Subcutaneous adipose tissue (tissue), 4 donors: Measurements from ENCODE around the gene SAPCD2. TPM values are rescaled to one million over a fixed set of nuclear protein-coding genes. Genes with fewer than 3 reads are reported as not detected.

Experiments used
- total RNA-seq, 4 donors: library from RNA; depleted of rRNA; stranded (reverse); fragments of >200 nt; gene quantifications; one replicate each; pipeline ENCODE4 v1.1.0, GENCODE V29; 2016
- TF ChIP-seq, protein P1 (sequence below): fragments of 450-650 bp; IDR thresholded peaks from one replicate; pipeline ENCODE4 v1.5.1; 2016; ENCODE audit warnings: low read depth, mild to moderate bottlenecking, control low read depth, antibody characterized with exemption, moderate library complexity

The SAPCD2 gene
- total RNA-seq, 4 donors from 2014 or later = 0.19 to 0.66 (median 0.51) TPM; not detected in 1

DNA sequence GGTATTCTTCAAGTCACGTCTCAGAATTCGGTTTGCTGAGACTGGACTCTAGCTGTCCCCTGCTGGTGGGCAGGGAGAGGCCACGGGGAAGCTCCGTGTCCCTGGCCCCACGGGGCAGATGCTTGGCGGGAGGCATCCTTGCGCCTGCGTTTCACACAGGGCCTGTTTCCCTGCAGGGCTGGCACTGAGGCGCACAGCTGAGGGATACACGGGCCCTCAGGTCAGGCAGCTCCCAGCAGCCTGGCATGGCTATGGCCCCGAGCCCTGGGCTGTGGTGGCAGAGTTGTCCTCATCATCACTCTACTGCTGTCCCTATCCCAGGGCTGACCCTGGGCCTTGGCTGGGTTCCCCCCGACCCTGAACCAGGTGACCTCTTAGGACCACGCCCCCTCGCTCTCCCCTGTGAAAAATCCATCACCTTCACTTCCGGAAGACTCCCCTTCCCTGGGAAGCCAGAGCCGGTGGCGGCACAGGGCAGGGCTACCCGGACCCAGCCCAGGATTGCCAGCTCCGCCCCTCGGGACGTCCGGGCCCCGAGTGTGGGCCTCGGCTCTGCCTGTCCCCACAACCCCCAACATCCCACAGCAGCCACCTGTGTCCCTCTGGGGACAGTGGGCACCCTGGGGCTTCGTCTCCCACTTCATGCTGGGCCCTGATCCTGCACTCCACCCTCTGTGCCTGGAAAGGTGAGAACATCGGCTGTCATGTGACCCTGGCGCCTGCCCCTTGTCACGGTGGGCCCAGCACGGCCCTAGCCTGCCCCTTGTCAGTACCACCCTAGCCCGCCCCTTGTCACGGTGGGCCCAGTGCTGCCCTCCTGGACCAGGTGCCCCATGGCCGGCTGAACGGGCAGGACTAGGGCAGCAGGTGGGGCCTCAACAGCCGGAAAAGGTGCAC, 39.1 kb upstream of the SAPCD2 start:
- TF ChIP-seq, protein P1, sequence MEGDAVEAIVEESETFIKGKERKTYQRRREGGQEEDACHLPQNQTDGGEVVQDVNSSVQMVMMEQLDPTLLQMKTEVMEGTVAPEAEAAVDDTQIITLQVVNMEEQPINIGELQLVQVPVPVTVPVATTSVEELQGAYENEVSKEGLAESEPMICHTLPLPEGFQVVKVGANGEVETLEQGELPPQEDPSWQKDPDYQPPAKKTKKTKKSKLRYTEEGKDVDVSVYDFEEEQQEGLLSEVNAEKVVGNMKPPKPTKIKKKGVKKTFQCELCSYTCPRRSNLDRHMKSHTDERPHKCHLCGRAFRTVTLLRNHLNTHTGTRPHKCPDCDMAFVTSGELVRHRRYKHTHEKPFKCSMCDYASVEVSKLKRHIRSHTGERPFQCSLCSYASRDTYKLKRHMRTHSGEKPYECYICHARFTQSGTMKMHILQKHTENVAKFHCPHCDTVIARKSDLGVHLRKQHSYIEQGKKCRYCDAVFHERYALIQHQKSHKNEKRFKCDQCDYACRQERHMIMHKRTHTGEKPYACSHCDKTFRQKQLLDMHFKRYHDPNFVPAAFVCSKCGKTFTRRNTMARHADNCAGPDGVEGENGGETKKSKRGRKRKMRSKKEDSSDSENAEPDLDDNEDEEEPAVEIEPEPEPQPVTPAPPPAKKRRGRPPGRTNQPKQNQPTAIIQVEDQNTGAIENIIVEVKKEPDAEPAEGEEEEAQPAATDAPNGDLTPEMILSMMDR = no peak

DNA sequence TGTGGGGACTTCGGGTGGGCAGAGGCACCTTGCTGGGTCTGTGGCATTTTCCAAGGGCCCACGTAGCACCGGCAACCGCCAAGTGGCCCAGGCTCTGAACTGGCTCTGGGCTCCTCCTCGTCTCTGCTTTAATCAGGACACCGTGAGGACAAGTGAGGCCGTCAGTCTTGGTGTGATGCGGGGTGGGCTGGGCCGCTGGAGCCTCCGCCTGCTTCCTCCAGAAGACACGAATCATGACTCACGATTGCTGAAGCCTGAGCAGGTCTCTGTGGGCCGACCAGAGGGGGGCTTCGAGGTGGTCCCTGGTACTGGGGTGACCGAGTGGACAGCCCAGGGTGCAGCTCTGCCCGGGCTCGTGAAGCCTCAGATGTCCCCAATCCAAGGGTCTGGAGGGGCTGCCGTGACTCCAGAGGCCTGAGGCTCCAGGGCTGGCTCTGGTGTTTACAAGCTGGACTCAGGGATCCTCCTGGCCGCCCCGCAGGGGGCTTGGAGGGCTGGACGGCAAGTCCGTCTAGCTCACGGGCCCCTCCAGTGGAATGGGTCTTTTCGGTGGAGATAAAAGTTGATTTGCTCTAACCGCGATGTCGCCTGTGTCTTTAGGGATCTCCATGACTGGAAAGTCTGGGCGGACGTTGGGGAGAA, 38.4 kb upstream of the SAPCD2 start:
- TF ChIP-seq, protein P1 = no peak

DNA sequence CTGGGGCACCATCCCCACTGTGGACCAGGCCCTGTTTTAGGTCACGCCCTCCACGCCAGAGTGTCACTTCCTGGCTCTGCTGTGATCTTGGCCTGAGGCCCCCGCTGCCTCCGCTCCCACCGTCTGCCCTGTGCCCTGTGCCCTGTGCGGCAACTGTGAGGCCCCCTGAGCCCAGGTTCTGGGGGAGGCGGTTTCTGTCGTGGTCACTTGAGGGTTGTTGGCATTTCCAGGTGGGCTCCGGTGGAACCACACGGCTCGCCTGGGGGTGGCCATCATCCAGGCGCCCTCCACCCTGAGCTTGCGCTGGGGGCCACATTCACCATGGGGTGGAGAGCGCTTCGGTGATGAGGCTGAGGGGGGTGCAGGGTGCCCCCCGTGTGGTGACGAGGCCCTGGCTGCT, 37.6 kb upstream of the SAPCD2 start:
- TF ChIP-seq, protein P1 = no peak

DNA sequence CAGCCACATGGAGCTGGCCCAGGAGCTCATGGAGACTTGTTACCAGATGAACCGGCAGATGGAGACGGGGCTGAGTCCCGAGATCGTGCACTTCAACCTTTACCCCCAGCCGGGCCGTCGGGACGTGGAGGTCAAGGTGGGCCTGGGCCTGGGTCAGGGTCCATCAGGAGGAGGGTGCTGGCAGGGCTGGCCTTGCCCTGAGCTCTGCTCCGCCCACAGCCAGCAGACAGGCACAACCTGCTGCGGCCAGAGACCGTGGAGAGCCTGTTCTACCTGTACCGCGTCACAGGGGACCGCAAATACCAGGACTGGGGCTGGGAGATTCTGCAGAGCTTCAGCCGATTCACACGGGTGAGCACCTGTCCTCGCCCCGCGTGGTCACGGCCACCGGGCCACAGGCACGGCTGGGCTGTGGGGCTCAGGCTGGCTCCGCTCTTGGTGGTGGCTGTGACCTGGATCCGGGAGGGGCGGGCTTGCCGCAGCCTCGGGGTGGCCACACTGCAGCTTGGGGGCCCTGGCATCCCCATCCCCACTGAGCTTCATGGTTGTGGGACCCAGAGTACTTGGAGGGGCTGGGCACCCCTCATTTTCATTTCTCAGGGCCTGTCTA, 37.1 kb upstream of the SAPCD2 start:
- TF ChIP-seq, protein P1 = no peak

DNA sequence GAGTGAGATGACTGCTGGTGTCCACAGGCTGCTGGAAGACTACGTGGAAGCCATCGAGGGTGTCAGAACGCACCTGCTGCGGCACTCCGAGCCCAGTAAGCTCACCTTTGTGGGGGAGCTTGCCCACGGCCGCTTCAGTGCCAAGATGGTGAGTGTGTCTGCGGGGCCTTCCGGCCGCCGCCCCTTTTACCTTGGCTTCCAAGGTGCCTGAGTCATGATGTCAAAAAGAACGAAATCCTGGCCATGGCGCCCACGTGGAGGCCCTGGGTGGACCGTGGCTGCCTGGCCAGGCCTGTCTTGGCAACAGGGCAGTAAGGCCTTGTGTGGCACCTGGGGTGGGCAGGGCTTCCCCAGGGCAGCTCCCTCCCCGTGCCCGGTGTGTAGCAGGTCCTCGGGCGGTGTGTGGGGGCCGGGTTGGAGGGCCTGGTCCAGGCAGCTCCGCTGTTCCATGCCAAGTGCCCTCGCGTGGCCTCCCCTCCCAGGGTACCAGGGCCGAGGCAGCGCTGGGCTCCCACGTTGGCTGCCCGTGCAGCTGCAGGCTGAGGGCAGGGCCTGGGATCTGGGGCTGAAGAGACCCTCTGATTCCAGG, 36.4 kb upstream of the SAPCD2 start:
- TF ChIP-seq, protein P1 = no peak

DNA sequence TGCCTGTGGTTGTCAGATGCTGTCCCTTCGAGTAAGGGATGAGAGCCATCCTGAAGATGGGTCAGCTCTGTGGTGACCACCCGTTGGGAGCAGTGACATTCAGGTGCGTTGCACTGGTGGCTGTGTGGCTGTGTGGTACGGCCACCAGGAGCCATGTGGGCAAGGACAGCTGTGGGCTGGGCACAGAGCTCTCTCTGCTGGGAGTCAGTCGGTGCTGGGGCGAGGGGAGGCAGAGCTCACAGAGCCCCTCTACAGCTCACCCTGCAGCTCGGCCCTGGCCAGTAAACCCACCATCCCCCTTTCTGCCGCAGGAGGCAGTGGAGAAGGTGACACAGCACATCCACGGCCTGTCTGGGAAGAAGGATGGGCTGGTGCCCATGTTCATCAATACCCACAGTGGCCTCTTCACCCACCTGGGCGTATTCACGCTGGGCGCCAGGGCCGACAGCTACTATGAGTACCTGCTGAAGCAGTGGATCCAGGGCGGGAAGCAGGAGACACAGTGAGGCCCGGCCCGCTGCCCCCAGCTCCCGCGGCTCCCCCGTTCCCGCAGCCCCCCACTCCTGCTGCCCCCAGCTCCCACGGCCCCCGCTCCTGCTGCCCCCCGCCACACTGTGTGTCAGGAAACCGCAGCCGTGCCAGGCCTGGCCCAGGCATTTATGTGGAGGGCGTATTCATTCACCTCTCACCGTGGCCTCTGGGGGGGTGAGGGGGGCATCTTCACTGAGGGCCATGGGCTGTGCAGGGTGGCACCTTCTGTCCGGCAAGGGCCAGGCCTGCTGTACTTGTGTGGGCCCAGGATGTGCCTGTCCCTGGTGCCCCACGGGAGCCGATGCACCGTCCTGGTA, 35.7 kb upstream of the SAPCD2 start:
- TF ChIP-seq, protein P1 = no peak
